ENCODE results near the gene CLPSL2. TPM values are rescaled to one million over a fixed set of nuclear protein-coding genes. Genes with fewer than 3 reads are reported as not detected.

CLPSL2 gene
- total RNA-seq, 4 donors from 2014 or later = not detected

DNA sequence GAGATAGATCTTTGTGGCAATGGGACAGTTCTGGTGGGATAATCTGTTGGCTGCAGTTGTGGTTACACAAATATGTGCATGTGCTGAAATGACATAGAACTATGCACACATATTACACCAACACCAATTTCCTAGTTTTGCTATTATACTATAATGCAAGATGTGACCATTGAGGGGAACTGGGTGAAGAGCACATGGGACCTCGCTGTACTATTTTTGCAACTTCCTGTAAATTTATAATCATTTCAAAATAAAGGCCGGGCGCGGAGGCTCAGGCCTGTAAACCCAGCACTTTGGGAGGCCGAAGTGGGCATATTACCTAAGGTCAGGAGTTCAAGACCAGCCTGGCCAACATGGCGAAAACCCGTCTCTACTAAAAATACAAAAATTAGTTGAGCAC, 30.9 kb upstream of the CLPSL2 start:
- Histone ChIP-seq H3K4me3 (no peak overlapping the region), H3K27ac (replicated peaks in 1 of 4) (no peak overlapping the region)
- 91% methylated on average over 7 of the region's 7 CpGs for WGBS

DNA sequence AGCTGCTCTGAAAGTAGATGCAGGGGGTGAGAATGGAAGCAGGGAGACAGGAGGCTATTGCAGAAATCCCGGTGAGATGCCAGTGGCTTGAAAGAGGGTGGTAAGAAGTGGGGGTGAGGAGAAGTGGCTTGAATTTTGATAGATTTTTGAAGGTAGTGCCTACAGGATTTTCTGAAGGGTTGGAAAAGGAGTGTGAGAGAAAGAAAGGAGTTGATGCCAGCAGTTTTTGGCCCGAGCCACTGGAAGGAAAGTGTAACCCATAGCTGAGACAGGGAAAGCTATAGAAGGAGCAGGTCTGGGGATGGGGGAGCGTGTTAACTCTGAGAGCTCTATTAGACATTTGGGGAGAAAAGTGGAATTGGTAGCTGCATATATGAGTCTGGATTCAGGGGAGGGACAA, 29.9 kb upstream of the CLPSL2 start:
- H3K4me3 ChIP-seq = no peak overlapping the region
- no peaks in the 10 kb centered on the region for H3K4me1 ChIP-seq
- H3K27ac ChIP-seq (replicated peaks in 1 of 4) = no peak overlapping the region
- no peaks in the 10 kb centered on the region for H3K9me3 ChIP-seq
- intact Hi-C loops (cut with DNase I) = no loop called here
- H3K36me3 ChIP-seq = no peaks in the 10 kb centered on the region
- WGBS = 81% methylated on average over 3 of the region's 3 CpGs
- no peaks in the 10 kb centered on the region for H3K27me3 ChIP-seq
- no peak for TF ChIP-seq POLR2AphosphoS5 (IDR thresholded peaks at IDR 0.05)
- no peak for TF ChIP-seq POLR2A (IDR thresholded peaks at IDR 0.05; ENCODE audit: low read depth)
- DNase-seq (ENCODE audit: extremely low spot score) = no peak

More for the DNA sequence above, 30.9 kb upstream of the CLPSL2 start:
- TF ChIP-seq POLR2A (IDR thresholded peaks at IDR 0.05; ENCODE audit: low read depth) = no peak
- TF ChIP-seq, protein P1, sequence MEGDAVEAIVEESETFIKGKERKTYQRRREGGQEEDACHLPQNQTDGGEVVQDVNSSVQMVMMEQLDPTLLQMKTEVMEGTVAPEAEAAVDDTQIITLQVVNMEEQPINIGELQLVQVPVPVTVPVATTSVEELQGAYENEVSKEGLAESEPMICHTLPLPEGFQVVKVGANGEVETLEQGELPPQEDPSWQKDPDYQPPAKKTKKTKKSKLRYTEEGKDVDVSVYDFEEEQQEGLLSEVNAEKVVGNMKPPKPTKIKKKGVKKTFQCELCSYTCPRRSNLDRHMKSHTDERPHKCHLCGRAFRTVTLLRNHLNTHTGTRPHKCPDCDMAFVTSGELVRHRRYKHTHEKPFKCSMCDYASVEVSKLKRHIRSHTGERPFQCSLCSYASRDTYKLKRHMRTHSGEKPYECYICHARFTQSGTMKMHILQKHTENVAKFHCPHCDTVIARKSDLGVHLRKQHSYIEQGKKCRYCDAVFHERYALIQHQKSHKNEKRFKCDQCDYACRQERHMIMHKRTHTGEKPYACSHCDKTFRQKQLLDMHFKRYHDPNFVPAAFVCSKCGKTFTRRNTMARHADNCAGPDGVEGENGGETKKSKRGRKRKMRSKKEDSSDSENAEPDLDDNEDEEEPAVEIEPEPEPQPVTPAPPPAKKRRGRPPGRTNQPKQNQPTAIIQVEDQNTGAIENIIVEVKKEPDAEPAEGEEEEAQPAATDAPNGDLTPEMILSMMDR (IDR thresholded peaks at IDR 0.05) = no peak
- no peak for TF ChIP-seq EP300 (IDR thresholded peaks at IDR 0.05)
- TF ChIP-seq POLR2AphosphoS5 (IDR thresholded peaks at IDR 0.05) = no peak
- Histone ChIP-seq H3K9me3 (no peaks in the 10 kb centered on the region), H3K36me3 (no peaks in the 10 kb centered on the region), H3K4me1 (no peaks in the 10 kb centered on the region), H3K27me3 (no peaks in the 10 kb centered on the region)
- no peak for DNase-seq (ENCODE audit: extremely low spot score)
- intact Hi-C loops (cut with DNase I) = no loop called here

DNA sequence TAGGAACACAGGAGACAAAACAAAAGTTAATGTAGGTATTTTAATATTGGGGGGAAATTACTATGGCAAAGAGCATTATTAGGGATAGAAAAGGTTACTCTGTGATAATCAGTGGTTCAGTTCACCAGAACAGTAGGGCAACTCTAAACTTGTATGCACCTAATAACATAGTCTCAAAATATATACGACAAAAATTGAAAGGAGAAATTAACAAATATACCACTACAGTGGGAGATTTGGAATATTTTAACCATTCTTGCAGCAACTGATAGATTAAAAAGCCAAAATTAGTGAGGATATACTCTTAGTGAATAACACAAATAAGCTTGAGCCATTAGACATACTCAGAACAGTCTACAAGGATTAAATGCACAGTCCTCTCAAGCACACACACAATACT, 28.5 kb upstream of the CLPSL2 start:
- no peak for DNase-seq (ENCODE audit: extremely low spot score)
- H3K4me1 ChIP-seq = no peaks in the 10 kb centered on the region
- no peak for TF ChIP-seq EP300 (IDR thresholded peaks at IDR 0.05)
- TF ChIP-seq, protein P1 (IDR thresholded peaks at IDR 0.05) = no peak
- TF ChIP-seq POLR2AphosphoS5 (IDR thresholded peaks at IDR 0.05) = no peak
- TF ChIP-seq POLR2A (IDR thresholded peaks at IDR 0.05; ENCODE audit: low read depth) = no peak

DNA sequence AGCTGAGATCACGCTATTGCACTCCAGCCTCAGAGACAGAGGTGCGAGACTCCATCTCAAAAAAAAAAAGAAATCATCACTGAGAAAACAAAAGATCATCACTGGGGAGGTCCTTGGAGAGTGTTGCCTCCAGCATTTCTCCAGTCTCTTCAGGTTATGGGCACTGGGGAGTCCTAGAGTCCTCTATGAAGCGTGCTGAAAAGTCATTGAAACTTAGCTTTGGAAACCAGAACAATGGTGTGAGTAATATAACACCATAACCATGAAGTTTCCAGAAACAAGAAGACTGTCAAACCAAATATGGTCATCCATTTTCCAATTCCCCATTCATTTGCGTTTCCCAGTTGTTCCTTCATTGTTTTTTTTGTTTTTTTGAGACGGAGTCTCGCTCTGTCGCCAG, 25.8 kb upstream of the CLPSL2 start:
- WGBS = 90% methylated on average over 7 of the region's 7 CpGs
- H3K4me3 ChIP-seq = no peak overlapping the region
- H3K9me3 ChIP-seq = no peaks in the 10 kb centered on the region
- no peak for TF ChIP-seq POLR2AphosphoS5 (IDR thresholded peaks at IDR 0.05)
- no peaks in the 10 kb centered on the region for H3K36me3 ChIP-seq
- no peak for DNase-seq (ENCODE audit: extremely low spot score)
- no peaks in the 10 kb centered on the region for H3K4me1 ChIP-seq
- H3K27me3 ChIP-seq = no peaks in the 10 kb centered on the region
- no peak overlapping the region for H3K27ac ChIP-seq (replicated peaks in 1 of 4)
- intact Hi-C loops (cut with DNase I) = no loop called here

More for the DNA sequence above, 28.5 kb upstream of the CLPSL2 start:
- no peaks in the 10 kb centered on the region for H3K9me3 ChIP-seq
- no peaks in the 10 kb centered on the region for H3K36me3 ChIP-seq
- intact Hi-C loops (cut with DNase I) = no loop called here
- no peak overlapping the region for H3K27ac ChIP-seq (replicated peaks in 1 of 4)
- no peak overlapping the region for H3K4me3 ChIP-seq
- WGBS = 88% methylated on average over 1 of the region's 1 CpG
- no peaks in the 10 kb centered on the region for H3K27me3 ChIP-seq

DNA sequence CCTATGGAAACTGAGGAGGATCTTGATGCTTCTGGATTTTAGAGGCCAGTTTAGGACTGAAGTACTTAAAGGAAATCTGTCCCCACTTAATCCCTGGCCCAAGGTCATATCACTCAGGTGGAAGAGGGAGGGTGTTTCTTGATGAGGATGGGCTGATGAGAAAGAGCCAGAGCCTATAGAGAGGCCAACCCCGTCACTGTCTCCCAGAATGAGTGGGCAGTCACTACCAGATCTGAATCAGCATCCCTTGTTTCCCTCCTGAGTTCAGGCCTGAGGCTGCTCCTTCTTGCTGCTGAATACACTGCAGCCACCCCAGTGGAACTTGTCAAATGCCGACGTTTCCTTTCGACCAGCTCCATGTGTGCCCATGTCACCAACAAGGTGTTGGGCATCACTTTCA, 24.8 kb upstream of the CLPSL2 start:
- intact Hi-C loops (cut with DNase I) = no loop called here

More for the DNA sequence above, 24.8 kb upstream of the CLPSL2 start:
- no peak for DNase-seq (ENCODE audit: extremely low spot score)
- no peaks in the 10 kb centered on the region for H3K27me3 ChIP-seq
- H3K36me3 ChIP-seq = no peaks in the 10 kb centered on the region
- no peaks in the 10 kb centered on the region for H3K4me1 ChIP-seq
- 89% methylated on average over 4 of the region's 4 CpGs for WGBS
- H3K27ac ChIP-seq (replicated peaks in 1 of 4) = no peak overlapping the region
- H3K9me3 ChIP-seq = no peaks in the 10 kb centered on the region
- TF ChIP-seq POLR2AphosphoS5 (IDR thresholded peaks at IDR 0.05) (no peak), POLR2A (IDR thresholded peaks at IDR 0.05; ENCODE audit: low read depth) (no peak), EP300 (IDR thresholded peaks at IDR 0.05) (no peak)
- TF ChIP-seq, protein P1 (IDR thresholded peaks at IDR 0.05) = no peak
- no peak overlapping the region for H3K4me3 ChIP-seq

All from esophagus muscularis mucosa (tissue), 4 donors.